H1 (cell line): ENCODE results near the gene CYTH1. TPM values are rescaled to one million over a fixed set of nuclear protein-coding genes. Genes with fewer than 3 reads are reported as not detected.
"Not testable (repeated sequence)": the region's sequence is repeated elsewhere in the genome, so short reads cannot be mapped to it uniquely, and the experiment has no call there.

Experiments
- CTCF ChIA-PET: fragments of 300-600 bp; sonication (Branson Sonifier 250); formaldehyde crosslinking; loops from one replicate; lab custom pipeline; 2021; ENCODE audit not compliant: partially characterized antibody; lab: Charles Lee
- POLR2A ChIA-PET: fragments of 300-600 bp; sonication (Branson Sonifier 250); formaldehyde crosslinking; loops from one replicate; lab custom pipeline; 2021; ENCODE audit warnings: inconsistent platforms; ENCODE audit not compliant: partially characterized antibody; lab: Charles Lee
- DNase-seq, 2 experiments: peaks; one replicate each; pipeline versions ENCODE4 v3.0.0 to v3.0.0-alpha.2; 2010 to 2022; ENCODE audit warnings: low spot score in 2 of 2, low read depth in 1 of 2, mixed read lengths in 1 of 2
- FAIRE-seq: peaks from 2 replicates; lab custom pipeline; 2011; peaks lifted over from hg19 to GRCh38; lab: Jason Lieb, UNC
- H2AFZ ChIP-seq: 2 replicates; pipeline ENCODE4 v1.8.1; 2012; ENCODE audit warnings: low read length, inconsistent platforms
- H2AK5ac ChIP-seq: 2 replicates; pipeline ENCODE4 v1.6.1; 2013; ENCODE audit warnings: low read depth, low read length
- H2BK120ac ChIP-seq: replicated peaks from 2 replicates; pipeline ENCODE3; 2013; ENCODE audit warnings: low read depth, low read length, inconsistent platforms
- H2BK12ac ChIP-seq: 2 replicates; pipeline ENCODE4 v1.6.1; 2013; ENCODE audit warnings: low read depth, low read length
- H2BK15ac ChIP-seq: 2 replicates; pipeline ENCODE4 v1.6.1; 2013; ENCODE audit warnings: low read length
- H2BK20ac ChIP-seq: 2 replicates; pipeline ENCODE4 v1.6.1; 2013; ENCODE audit warnings: low read length
- H2BK5ac ChIP-seq: 2 replicates; pipeline ENCODE4 v1.6.1; 2013; ENCODE audit warnings: low read depth, low read length
- H3K14ac ChIP-seq: 2 replicates; pipeline ENCODE4 v1.6.1; 2013; ENCODE audit warnings: inconsistent platforms; ENCODE audit not compliant: insufficient read length
- H3K18ac ChIP-seq: 2 replicates; pipeline ENCODE4 v1.6.1; 2013; ENCODE audit warnings: low read length; ENCODE audit errors: extremely low read depth
- H3K23ac ChIP-seq: 2 replicates; pipeline ENCODE4 v1.6.1; 2013; ENCODE audit warnings: inconsistent platforms; ENCODE audit not compliant: insufficient read length
- H3K23me2 ChIP-seq: 2 replicates; pipeline ENCODE4 v1.6.1; 2013; ENCODE audit warnings: low read depth, low read length
- H3K27ac ChIP-seq: 2 replicates; pipeline ENCODE4 v1.6.1; 2011; ENCODE audit warnings: low read depth, low read length, inconsistent platforms
- H3K27me3 ChIP-seq, 4 experiments: replicated peaks in 1 of 4; 1 replicate in 1 of 4; 2 replicates in 3 of 4; pipeline versions ENCODE4 v1.6.1 to v1.8.1; 2011 to 2013; ENCODE audit warnings: low read length in 3 of 4, mild to moderate bottlenecking in 3 of 4, inconsistent platforms in 2 of 4, mixed read lengths in 2 of 4, moderate library complexity in 1 of 4; ENCODE audit not compliant: control insufficient read depth in 3 of 4, insufficient read depth in 3 of 4; ENCODE audit errors: extremely low read depth in 1 of 4
- H3K36me3 ChIP-seq, 4 experiments: 2 replicates each; pipeline versions ENCODE4 v1.6.1 to v1.8.1; 2011 to 2013; ENCODE audit warnings: mild to moderate bottlenecking in 4 of 4, low read length in 3 of 4, moderate library complexity in 2 of 4, control low read depth in 1 of 4, inconsistent platforms in 1 of 4; ENCODE audit not compliant: insufficient read depth in 4 of 4, control insufficient read depth in 2 of 4
- H3K4ac ChIP-seq: replicated peaks from 2 replicates; pipeline ENCODE3; 2013; ENCODE audit warnings: low read length, low read depth, mixed read lengths, inconsistent platforms; ENCODE audit not compliant: insufficient read length
- H3K4me1 ChIP-seq, 4 experiments: replicated peaks in 1 of 4; 1 replicate in 1 of 4; 2 replicates in 3 of 4; pipeline versions ENCODE4 v1.6.1 to v1.8.1; 2011 to 2013; ENCODE audit warnings: low read length in 3 of 4, inconsistent platforms in 2 of 4, mixed read lengths in 1 of 4; ENCODE audit not compliant: insufficient read depth in 4 of 4, control insufficient read depth in 3 of 4
- H3K4me2 ChIP-seq, 2 experiments: 2 replicates each; pipeline versions ENCODE4 v1.6.1 to v1.8.1; 2011 to 2013; ENCODE audit warnings: low read depth in 2 of 2, low read length in 2 of 2, control low read depth in 1 of 2, inconsistent platforms in 1 of 2, mild to moderate bottlenecking in 1 of 2; ENCODE audit not compliant: insufficient read depth in 1 of 2
- H3K4me3 ChIP-seq, 4 experiments: fragments of 200-600, 300-600 bp in 1 of 4; sonication (generic), shearing (Covaris generic), sonication (Bioruptor Twin) in 1 of 4; 2 replicates each; pipeline versions ENCODE4 v1.5.1 to v1.8.1; 2011 to 2016; ENCODE audit warnings: low read length in 4 of 4, low read depth in 3 of 4, control low read depth in 2 of 4, inconsistent platforms in 2 of 4, mild to moderate bottlenecking in 2 of 4, mixed read lengths in 1 of 4, moderate library complexity in 1 of 4; ENCODE audit not compliant: insufficient read depth in 2 of 4; ENCODE audit errors: extremely low read depth in 1 of 4
- H3K56ac ChIP-seq: replicated peaks from 2 replicates; pipeline ENCODE3; 2013; ENCODE audit warnings: low read depth, mild to moderate bottlenecking, mixed read lengths, low read length, inconsistent platforms; ENCODE audit not compliant: insufficient read length
- H3K79me1 ChIP-seq: 2 replicates; pipeline ENCODE4 v1.6.1; 2013; ENCODE audit warnings: low read depth, low read length, control low read depth
- H3K79me2 ChIP-seq, 2 experiments: 2 replicates each; pipeline versions ENCODE4 v1.6.1 to v1.8.1; 2012 to 2013; ENCODE audit warnings: low read length in 2 of 2, mild to moderate bottlenecking in 2 of 2, inconsistent platforms in 1 of 2; ENCODE audit not compliant: insufficient read depth in 2 of 2, control insufficient read depth in 1 of 2
- H3K9ac ChIP-seq, 4 experiments: replicated peaks in 1 of 4; 1 replicate in 1 of 4; 2 replicates in 3 of 4; pipeline versions ENCODE4 v1.6.1 to v1.8.1; 2011 to 2013; ENCODE audit warnings: low read depth in 3 of 4, low read length in 3 of 4, control low read depth in 2 of 4, mild to moderate bottlenecking in 2 of 4, moderate library complexity in 2 of 4, inconsistent platforms in 1 of 4; ENCODE audit errors: extremely low read depth in 1 of 4
- H3K9me3 ChIP-seq, 2 experiments: 2 replicates each; pipeline versions ENCODE4 v1.6.1 to v1.8.1; 2012 to 2013; ENCODE audit warnings: mild to moderate bottlenecking in 2 of 2, moderate library complexity in 2 of 2, control low read depth in 1 of 2, inconsistent platforms in 1 of 2, low read depth in 1 of 2, low read length in 1 of 2, mixed read lengths in 1 of 2; ENCODE audit not compliant: insufficient read depth in 2 of 2
- H4K20me1 ChIP-seq, 2 experiments: replicated peaks in 1 of 2; 2 replicates each; pipeline versions ENCODE3 to v1.8.1; 2011 to 2013; ENCODE audit warnings: inconsistent platforms in 2 of 2, low read length in 2 of 2, mild to moderate bottlenecking in 1 of 2; ENCODE audit not compliant: insufficient read depth in 2 of 2, control insufficient read depth in 1 of 2
- H4K5ac ChIP-seq: 2 replicates; pipeline ENCODE4 v1.6.1; 2013; ENCODE audit warnings: low read length, low read depth, mixed read lengths, inconsistent platforms; ENCODE audit not compliant: insufficient read length
- H4K8ac ChIP-seq: 2 replicates; pipeline ENCODE4 v1.8.0; 2013; ENCODE audit warnings: mild to moderate bottlenecking, moderate library complexity, low read length, inconsistent platforms; ENCODE audit not compliant: insufficient read depth; ENCODE audit errors: extremely low read depth
- H4K91ac ChIP-seq: replicated peaks from 2 replicates; pipeline ENCODE3; 2013; ENCODE audit warnings: low read length, mixed read lengths, inconsistent platforms; ENCODE audit not compliant: insufficient read length
- WGBS, 2 experiments: shearing (Covaris generic) in 1 of 2; methylation state at CpG; one replicate each; pipeline versions ENCODE4 v1.1.6 to v1.1.7; 2013 to 2015; ENCODE audit warnings: low lambda C conversion rate in 2 of 2, mixed read lengths in 2 of 2, inconsistent platforms in 1 of 2, low coverage in 1 of 2, missing lambda C conversion rate in 1 of 2; ENCODE audit not compliant: insufficient replicate concordance in 2 of 2, insufficient coverage in 1 of 2, insufficient read length in 1 of 2; ENCODE audit errors: extremely low coverage in 1 of 2, missing lambda C conversion rate in 1 of 2; 5-methylcytosine and 5-hydroxymethylcytosine counted together
- polyA plus RNA-seq, 7 experiments: library from polyadenylated mRNA; depleted of rRNA in 3 of 7; stranded (reverse) in 5 of 7; unstranded in 2 of 7; fragments of >200 nt in 5 of 7; fragments of 200-250 nt in 2 of 7; gene quantifications; 1 replicate in 5 of 7; 2 replicates in 1 of 7; 4 replicates in 1 of 7; pipeline versions ENCODE4 v1.2.1 to v1.2.3, GENCODE V29; 2011 to 2013; ENCODE audit warnings: missing spikeins in 2 of 7, mixed read lengths in 2 of 7
- total RNA-seq: library from RNA; stranded (reverse); fragmentation: NEBNext Ultra II Directional; extraction: Animal tissue kit (Norgen Biotek cat#: 25700); gene quantifications from 2 replicates; pipeline ENCODE4 v1.2.1, GENCODE V29; 2021

CYTH1 gene
- total and polyA plus RNA-seq, 2 of the 8 experiments (the other 6 are each of a cell fraction or from before 2014, with no cell fraction given) = 12.8 to 14.8 TPM

- H4K8ac ChIP-seq, H3K4ac ChIP-seq, H2BK12ac ChIP-seq, H3K4me3 ChIP-seq, H3K14ac ChIP-seq, H3K56ac ChIP-seq, H3K9me3 ChIP-seq, H2BK120ac ChIP-seq, H3K23me2 ChIP-seq, H2BK15ac ChIP-seq, DNase-seq, H3K27ac ChIP-seq, H4K20me1 ChIP-seq, H3K4me1 ChIP-seq, H2AFZ ChIP-seq, H3K79me2 ChIP-seq, H3K23ac ChIP-seq, H3K36me3 ChIP-seq, H4K91ac ChIP-seq, H2BK5ac ChIP-seq, H3K4me2 ChIP-seq, H2BK20ac ChIP-seq, POLR2A ChIA-PET, H4K5ac ChIP-seq, FAIRE-seq, H3K9ac ChIP-seq, H3K79me1 ChIP-seq, H2AK5ac ChIP-seq, H3K27me3 ChIP-seq, H3K18ac ChIP-seq: not testable (repeated sequence)
- CTCF ChIA-PET = interaction anchor here (1.4 kb wide), 1 partner anchor 226 kb away, joined by 3 read pairs; no protein-coding TSS in a partner anchor
- 97% methylated on average over 3 of the region's 3 CpGs; no CpG with 5 or more reads in 1 of the 2 experiments for WGBS, 2 experiments
Measured at GRCh38 chr17:78671726-78672001, 110.4 kb downstream of the CYTH1 start.
